OCI-LY1 (cell line): ENCODE measurements around the gene MCFD2.
A peak's percentile ranks its signal among the peaks of the same experiment; 100 is the strongest.
"Not testable (repeated sequence)": the region's sequence is repeated elsewhere in the genome, so short reads cannot be mapped to it uniquely, and the experiment has no call there.

Experiments
- H2AFZ ChIP-seq: fragments of 200-600 bp; sonication (generic), shearing (Covaris generic); 2 replicates; pipeline ENCODE4 v1.6.0; 2014; ENCODE audit warnings: antibody characterized with exemption, mild to moderate bottlenecking, low read length
- H3F3A ChIP-seq: fragments of 200-600 bp; sonication (generic), shearing (Covaris generic); 2 replicates; pipeline ENCODE4 v1.6.0; 2014; ENCODE audit warnings: mild to moderate bottlenecking, antibody characterized with exemption, low read length, moderate library complexity; ENCODE audit not compliant: insufficient read depth
- H3K27ac ChIP-seq: fragments of 200-600 bp; sonication (generic); 2 replicates; pipeline ENCODE4 v1.5.1; 2014; ENCODE audit warnings: low read length, mixed run types, mild to moderate bottlenecking, low read depth; ENCODE audit not compliant: poor library complexity, severe bottlenecking
- H3K27me3 ChIP-seq: fragments of 200-600 bp; sonication (generic); 2 replicates; pipeline ENCODE4 v1.6.0; 2014; ENCODE audit warnings: antibody characterized with exemption, mild to moderate bottlenecking, low read length, moderate library complexity; ENCODE audit not compliant: insufficient read depth
- H3K36me3 ChIP-seq: fragments of 200-600 bp; sonication (generic); 2 replicates; pipeline ENCODE4 v1.6.1; 2014; ENCODE audit warnings: mild to moderate bottlenecking, antibody characterized with exemption, low read length, moderate library complexity, mixed read lengths; ENCODE audit not compliant: insufficient read depth
- H3K4me1 ChIP-seq: fragments of 200-600 bp; sonication (generic); 2 replicates; pipeline ENCODE4 v1.5.1; 2014; ENCODE audit warnings: mild to moderate bottlenecking, low read length, moderate library complexity; ENCODE audit not compliant: insufficient read depth, severe bottlenecking
- H3K4me2 ChIP-seq: fragments of 200-600 bp; sonication (generic), shearing (Covaris generic); 2 replicates; pipeline ENCODE4 v1.6.1; 2014; ENCODE audit warnings: low read length
- H3K4me3 ChIP-seq: fragments of 200-600 bp; sonication (generic); 2 replicates; pipeline ENCODE4 v1.5.1; 2014; ENCODE audit warnings: low read length, low read depth, mild to moderate bottlenecking, mixed read lengths; ENCODE audit not compliant: poor library complexity, severe bottlenecking
- H3K79me2 ChIP-seq: fragments of 200-600 bp; shearing (Covaris generic); 2 replicates; pipeline ENCODE4 v1.6.1; 2016; ENCODE audit warnings: mixed run types, low read length, mixed read lengths; ENCODE audit not compliant: insufficient read depth
- H3K9ac ChIP-seq: fragments of 200-600 bp; sonication (generic), shearing (Covaris generic); 2 replicates; pipeline ENCODE4 v1.6.1; 2014; ENCODE audit warnings: mild to moderate bottlenecking, low read length, mixed read lengths
- H3K9me2 ChIP-seq: fragments of 200-600 bp; sonication (generic), shearing (Covaris generic); 2 replicates; pipeline ENCODE4 v1.6.1; 2014; ENCODE audit warnings: low read depth, mild to moderate bottlenecking, low read length, mixed read lengths
- H3K9me3 ChIP-seq: fragments of 200-600 bp; shearing (Covaris generic); 2 replicates; pipeline ENCODE4 v1.6.1; 2014; ENCODE audit warnings: low read length, mixed read lengths
- H4K20me1 ChIP-seq: fragments of 200-600 bp; sonication (generic), shearing (Covaris generic); 2 replicates; pipeline ENCODE4 v1.6.0; 2016; ENCODE audit warnings: mild to moderate bottlenecking, low read length; ENCODE audit not compliant: insufficient read depth
- EZH2 ChIP-seq: fragments of 200-600 bp; sonication (generic), shearing (Covaris generic); IDR thresholded peaks from 2 replicates; pipeline ENCODE4 v1.8.0; 2017; ENCODE audit warnings: borderline replicate concordance, mixed run types, mild to moderate bottlenecking, antibody characterized with exemption, low read length, moderate library complexity, mixed read lengths
- TF ChIP-seq, protein P1 (sequence below): fragments of 200-600 bp; sonication (generic), shearing (Covaris generic); IDR thresholded peaks from 2 replicates; pipeline ENCODE4 v1.5.1; 2017; ENCODE audit warnings: mild to moderate bottlenecking, antibody characterized with exemption, low read length, moderate library complexity, mixed read lengths

Gene MCFD2

DNA sequence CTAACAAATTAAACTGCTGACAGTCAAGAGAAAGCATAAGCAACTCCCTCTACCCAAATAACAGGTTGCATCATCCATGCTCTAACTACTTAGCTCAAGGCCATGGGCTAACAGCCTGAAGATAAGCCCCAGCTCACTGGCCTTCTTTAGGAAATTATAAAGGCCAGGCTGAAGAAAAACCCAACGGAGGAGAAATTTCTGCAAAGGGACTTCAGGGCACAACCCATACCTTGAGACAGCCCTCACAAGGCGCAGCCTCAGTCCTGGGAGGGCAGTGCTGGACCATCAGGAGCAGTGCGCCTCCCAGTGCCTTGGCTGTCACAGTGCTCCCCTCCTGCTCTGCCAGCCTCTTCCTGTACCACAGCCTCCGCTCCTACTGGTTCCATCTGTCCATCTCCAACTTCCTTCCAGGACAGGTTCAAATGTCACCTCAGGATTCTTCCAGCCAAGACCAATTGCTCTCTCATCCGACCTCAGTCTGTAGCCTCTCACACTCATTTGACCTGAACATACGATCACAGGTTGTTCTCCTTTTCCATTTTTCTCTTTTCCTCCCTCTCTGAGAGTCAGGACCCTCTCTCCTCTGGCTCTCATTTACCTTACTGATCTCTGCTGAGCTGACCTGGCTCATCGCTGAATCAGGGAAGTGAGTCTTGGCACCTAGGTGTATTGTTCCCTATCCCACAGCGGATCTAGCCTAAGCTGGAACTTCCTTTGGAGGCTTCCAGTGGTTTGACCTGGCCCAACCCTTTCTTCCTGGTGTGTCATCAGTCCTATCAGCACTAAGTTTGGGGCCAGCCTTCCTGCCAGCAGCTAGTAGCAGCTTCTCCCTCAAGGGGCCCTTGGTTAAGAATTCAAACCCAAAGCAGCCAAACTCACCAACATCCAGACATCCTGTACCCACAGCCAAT lies 1.9 kb downstream of the MCFD2 start:
- no peak overlapping the region for H2AFZ ChIP-seq
- peaks cover 36% of the 10 kb centered on the region for H3K36me3 ChIP-seq
- H3K4me1 ChIP-seq: peaks cover 41% of the 10 kb centered on the region
- H3K27me3 ChIP-seq: no peaks in the 10 kb centered on the region
- peak overlapping the region; percentile 98; the same call in 1 of the 2 replicates for H3K9ac ChIP-seq
- H3K27ac ChIP-seq: peak overlapping the region; percentile 55
- peak overlapping the region; percentile 99 for H3K4me2 ChIP-seq
- no peaks in the 10 kb centered on the region for H3K9me3 ChIP-seq
- H3K79me2 ChIP-seq: peaks cover 41% of the 10 kb centered on the region
- no peaks in the 10 kb centered on the region for H4K20me1 ChIP-seq
- H3K4me3 ChIP-seq: peak overlapping the region; percentile 92
- no peak for TF ChIP-seq EZH2
- TF ChIP-seq, protein P1, sequence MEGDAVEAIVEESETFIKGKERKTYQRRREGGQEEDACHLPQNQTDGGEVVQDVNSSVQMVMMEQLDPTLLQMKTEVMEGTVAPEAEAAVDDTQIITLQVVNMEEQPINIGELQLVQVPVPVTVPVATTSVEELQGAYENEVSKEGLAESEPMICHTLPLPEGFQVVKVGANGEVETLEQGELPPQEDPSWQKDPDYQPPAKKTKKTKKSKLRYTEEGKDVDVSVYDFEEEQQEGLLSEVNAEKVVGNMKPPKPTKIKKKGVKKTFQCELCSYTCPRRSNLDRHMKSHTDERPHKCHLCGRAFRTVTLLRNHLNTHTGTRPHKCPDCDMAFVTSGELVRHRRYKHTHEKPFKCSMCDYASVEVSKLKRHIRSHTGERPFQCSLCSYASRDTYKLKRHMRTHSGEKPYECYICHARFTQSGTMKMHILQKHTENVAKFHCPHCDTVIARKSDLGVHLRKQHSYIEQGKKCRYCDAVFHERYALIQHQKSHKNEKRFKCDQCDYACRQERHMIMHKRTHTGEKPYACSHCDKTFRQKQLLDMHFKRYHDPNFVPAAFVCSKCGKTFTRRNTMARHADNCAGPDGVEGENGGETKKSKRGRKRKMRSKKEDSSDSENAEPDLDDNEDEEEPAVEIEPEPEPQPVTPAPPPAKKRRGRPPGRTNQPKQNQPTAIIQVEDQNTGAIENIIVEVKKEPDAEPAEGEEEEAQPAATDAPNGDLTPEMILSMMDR: peak; percentile 13; the same call in 1 of the 2 replicates
- H3K9me2 ChIP-seq: no peaks in the 10 kb centered on the region
- no peaks in the 10 kb centered on the region; the same call in 1 of the 2 replicates for H3F3A ChIP-seq

DNA sequence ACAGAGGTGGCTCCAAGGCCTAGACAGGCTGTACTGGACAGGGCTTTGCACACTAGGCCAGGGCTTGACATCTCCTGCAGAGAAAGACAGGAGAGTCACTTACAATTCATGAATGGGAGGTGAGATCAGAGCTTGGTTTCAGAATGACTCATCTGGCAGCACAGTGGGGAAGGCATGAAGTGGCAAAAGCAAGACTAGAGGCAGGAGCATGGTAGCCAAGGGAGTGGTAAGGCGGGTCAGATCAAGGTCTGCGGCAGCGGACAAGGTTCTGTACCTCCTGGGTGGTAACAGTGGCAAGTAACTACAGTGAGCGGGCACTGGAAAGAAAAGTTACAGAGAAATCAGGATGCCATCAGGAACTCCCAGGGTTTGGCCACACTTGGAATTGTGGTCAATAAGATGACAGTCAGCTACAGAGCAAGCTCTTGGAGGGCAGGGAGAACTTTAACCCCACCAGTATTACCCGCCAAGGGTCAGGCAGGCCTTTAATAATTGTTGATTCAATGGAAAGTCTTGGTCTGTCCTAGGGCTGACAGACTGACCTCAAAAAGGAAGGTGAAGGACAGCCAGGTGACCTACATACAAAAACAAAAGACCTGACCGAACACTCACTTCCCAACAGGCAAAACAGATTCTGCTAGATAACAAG lies 5.7 kb downstream of the MCFD2 start:
- H3K9me2 ChIP-seq: no peaks in the 10 kb centered on the region
- no peaks in the 10 kb centered on the region for H4K20me1 ChIP-seq
- H3K27ac ChIP-seq: no peak overlapping the region
- H3K4me1 ChIP-seq: peaks cover 19% of the 10 kb centered on the region
- H3F3A ChIP-seq: no peaks in the 10 kb centered on the region
- H3K4me3 ChIP-seq: no peak overlapping the region
- no peak overlapping the region for H3K9ac ChIP-seq
- H3K9me3 ChIP-seq: no peaks in the 10 kb centered on the region
- no peak overlapping the region for H2AFZ ChIP-seq
- peaks cover 28% of the 10 kb centered on the region for H3K79me2 ChIP-seq
- TF ChIP-seq, protein P1: no peak
- no peak for TF ChIP-seq EZH2
- no peak overlapping the region for H3K4me2 ChIP-seq
- H3K27me3 ChIP-seq: no peaks in the 10 kb centered on the region
- peaks cover 72% of the 10 kb centered on the region for H3K36me3 ChIP-seq

DNA sequence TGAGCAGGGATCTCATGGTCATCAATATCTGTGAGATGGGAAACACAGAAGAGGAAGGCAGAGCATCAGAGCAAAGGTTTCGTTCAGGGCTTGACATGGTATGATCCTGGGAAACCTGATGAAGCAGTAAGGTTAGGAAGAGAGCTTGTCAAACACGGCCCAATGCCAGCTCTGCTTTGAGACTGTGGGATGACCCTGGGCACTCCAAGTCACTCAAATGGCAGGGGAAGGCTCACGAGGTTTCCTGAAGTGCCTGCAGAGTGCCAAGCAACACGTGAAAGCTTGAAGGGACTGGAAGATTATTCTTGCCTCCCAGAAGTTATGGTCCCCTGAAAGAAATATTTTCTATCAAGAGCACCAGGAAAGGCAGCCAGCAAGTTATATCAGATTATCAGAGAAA lies 6.5 kb downstream of the MCFD2 start:
- no peak overlapping the region for H3K27ac ChIP-seq
- no peaks in the 10 kb centered on the region for H3K9me3 ChIP-seq
- H3K4me1 ChIP-seq: peaks cover 12% of the 10 kb centered on the region
- H3K4me2 ChIP-seq: no peak overlapping the region
- no peak overlapping the region for H3K9ac ChIP-seq
- TF ChIP-seq, protein P1: no peak
- no peak for TF ChIP-seq EZH2
- H3F3A ChIP-seq: no peaks in the 10 kb centered on the region
- no peaks in the 10 kb centered on the region for H3K9me2 ChIP-seq
- no peak overlapping the region for H3K4me3 ChIP-seq
- H3K27me3 ChIP-seq: no peaks in the 10 kb centered on the region
- peaks cover 78% of the 10 kb centered on the region for H3K36me3 ChIP-seq
- H3K79me2 ChIP-seq: peaks cover 20% of the 10 kb centered on the region
- no peak overlapping the region for H2AFZ ChIP-seq
- H4K20me1 ChIP-seq: no peaks in the 10 kb centered on the region

DNA sequence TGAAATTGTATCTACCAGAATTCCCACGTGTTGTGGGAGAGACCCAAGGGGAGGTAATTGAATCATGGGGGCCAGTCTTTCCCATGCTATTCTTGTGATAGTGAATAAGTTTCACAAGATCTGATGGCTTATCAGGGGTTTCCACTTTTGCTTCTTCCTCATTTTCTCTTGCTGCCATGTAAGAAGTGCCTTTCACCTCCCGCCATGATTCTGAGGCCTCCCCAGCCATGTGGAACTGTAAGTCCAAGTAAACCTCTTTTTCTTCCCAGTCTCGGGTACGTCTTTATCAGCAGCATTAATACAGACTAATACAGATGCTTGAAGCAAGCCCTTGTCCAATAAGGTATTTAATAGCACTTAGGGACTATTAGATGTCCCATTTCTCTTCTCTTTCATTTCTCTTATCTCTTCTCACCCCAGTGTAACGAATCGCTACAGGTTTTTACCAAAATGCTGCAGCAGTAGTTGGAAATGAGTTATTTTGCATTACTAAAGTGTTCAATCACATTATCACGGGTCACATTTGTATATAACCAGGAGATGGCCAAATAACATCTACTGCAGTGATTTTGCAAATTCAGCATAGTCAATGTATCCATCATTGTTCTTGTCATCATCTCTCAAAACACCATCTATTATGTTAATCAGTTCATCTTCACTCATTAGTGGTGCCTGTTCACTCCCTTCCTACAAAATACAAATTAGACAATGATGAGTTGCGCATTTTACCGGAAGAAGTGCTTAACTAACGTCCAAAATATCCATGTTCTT lies 10.5 kb downstream of the MCFD2 start:
- not testable (repeated sequence) for H3K9ac ChIP-seq, H3K4me1 ChIP-seq, H3K79me2 ChIP-seq, H3K4me2 ChIP-seq, H4K20me1 ChIP-seq, H3K9me3 ChIP-seq, H3K27ac ChIP-seq, H3F3A ChIP-seq, H2AFZ ChIP-seq, H3K4me3 ChIP-seq, H3K9me2 ChIP-seq, H3K27me3 ChIP-seq
- H3K36me3 ChIP-seq: peaks cover 61% of the 10 kb centered on the region

DNA sequence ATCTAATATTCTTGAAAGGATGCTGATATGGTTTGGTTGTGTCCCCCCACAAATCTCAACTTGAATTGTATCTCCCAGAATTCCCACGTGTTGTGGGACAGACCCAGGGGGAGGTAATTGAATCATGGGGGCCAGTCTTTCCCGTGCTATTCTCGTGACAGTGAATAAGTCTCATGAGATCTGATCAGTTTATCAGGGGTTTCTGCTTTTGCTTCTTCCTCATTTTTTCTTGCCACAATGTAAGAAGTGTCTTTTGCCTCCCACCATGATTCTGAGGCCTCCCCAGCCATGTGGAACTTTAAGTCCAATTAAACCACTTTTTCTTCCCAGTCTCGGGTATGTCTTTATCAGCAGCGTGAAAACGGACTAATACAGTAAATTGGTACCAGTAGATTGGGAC lies 12.6 kb downstream of the MCFD2 start:
- H2AFZ ChIP-seq, H3K4me3 ChIP-seq, H3K4me1 ChIP-seq, H3K9me3 ChIP-seq, H3F3A ChIP-seq, H3K9me2 ChIP-seq, H3K9ac ChIP-seq, H3K4me2 ChIP-seq, H3K79me2 ChIP-seq, H3K27ac ChIP-seq, H4K20me1 ChIP-seq, H3K27me3 ChIP-seq: not testable (repeated sequence)
- H3K36me3 ChIP-seq: peaks cover 40% of the 10 kb centered on the region
